Gastrocnemius medialis (tissue), 4 donors: ENCODE measurements around the gene CREBRF.

Experiments used
- POLR2A ChIP-seq, 2 donors: fragments of 450-650 bp; IDR thresholded peaks; one replicate each; pipeline ENCODE4 v1.6.1; 2017; ENCODE audit warnings: antibody characterized with exemption in 2 of 2, mild to moderate bottlenecking in 2 of 2, moderate library complexity in 2 of 2
- TF ChIP-seq, protein P1 (sequence below), 5 experiments: fragments of 450-650 bp in 3 of 5; fragments of 200-600 bp in 2 of 5; sonication (generic) in 2 of 5; IDR thresholded peaks in 4 of 5; conservative IDR thresholded peaks in 1 of 5; 1 replicate in 4 of 5; 2 replicates in 1 of 5; pipeline ENCODE4 v1.5.1; 2016 to 2019; ENCODE audit warnings: antibody characterized with exemption in 5 of 5, mild to moderate bottlenecking in 3 of 5, moderate library complexity in 3 of 5

DNA sequence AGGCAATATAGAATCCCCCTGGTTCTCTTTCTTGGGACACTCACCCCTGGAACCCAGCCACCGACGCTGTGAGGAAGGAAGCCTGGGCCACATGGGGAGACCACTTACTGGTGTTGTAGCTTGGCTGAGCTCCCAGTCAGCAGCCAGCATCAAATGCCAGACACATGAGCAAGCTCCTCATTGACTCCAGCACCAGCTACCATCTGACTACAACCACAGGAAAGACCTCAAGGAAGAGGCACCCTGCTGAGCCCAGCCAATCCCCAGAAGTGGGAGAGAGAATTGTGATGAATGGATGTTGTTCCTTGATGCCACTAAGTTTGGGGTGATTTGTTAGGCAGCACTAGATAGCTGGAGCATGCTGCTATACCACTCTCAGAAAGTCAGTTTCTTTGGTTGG is 124.2 kb downstream of the CREBRF start:
- TF ChIP-seq, protein P1, sequence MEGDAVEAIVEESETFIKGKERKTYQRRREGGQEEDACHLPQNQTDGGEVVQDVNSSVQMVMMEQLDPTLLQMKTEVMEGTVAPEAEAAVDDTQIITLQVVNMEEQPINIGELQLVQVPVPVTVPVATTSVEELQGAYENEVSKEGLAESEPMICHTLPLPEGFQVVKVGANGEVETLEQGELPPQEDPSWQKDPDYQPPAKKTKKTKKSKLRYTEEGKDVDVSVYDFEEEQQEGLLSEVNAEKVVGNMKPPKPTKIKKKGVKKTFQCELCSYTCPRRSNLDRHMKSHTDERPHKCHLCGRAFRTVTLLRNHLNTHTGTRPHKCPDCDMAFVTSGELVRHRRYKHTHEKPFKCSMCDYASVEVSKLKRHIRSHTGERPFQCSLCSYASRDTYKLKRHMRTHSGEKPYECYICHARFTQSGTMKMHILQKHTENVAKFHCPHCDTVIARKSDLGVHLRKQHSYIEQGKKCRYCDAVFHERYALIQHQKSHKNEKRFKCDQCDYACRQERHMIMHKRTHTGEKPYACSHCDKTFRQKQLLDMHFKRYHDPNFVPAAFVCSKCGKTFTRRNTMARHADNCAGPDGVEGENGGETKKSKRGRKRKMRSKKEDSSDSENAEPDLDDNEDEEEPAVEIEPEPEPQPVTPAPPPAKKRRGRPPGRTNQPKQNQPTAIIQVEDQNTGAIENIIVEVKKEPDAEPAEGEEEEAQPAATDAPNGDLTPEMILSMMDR (IDR thresholded peaks at IDR 0.05 in 4 of 5, conservative IDR thresholded peaks at IDR 0.05 in 1 of 5) = no peak
- no peak for TF ChIP-seq POLR2A (IDR thresholded peaks at IDR 0.05)
